H1 (cell line): Measurements from ENCODE around the gene CAPG. TPM values are rescaled to one million over a fixed set of nuclear protein-coding genes. Genes with fewer than 3 reads are reported as not detected.

Source experiments
- CTCF ChIA-PET: fragments of 300-600 bp; sonication (Branson Sonifier 250); formaldehyde crosslinking; loops from one replicate; lab custom pipeline; 2021; ENCODE audit not compliant: partially characterized antibody; lab: Charles Lee
- POLR2A ChIA-PET: fragments of 300-600 bp; sonication (Branson Sonifier 250); formaldehyde crosslinking; loops from one replicate; lab custom pipeline; 2021; ENCODE audit warnings: inconsistent platforms; ENCODE audit not compliant: partially characterized antibody; lab: Charles Lee
- DNase-seq, 2 experiments: peaks; one replicate each; pipeline versions ENCODE4 v3.0.0 to v3.0.0-alpha.2; 2010 to 2022; ENCODE audit warnings: low spot score in 2 of 2, low read depth in 1 of 2, mixed read lengths in 1 of 2
- FAIRE-seq: peaks from 2 replicates; lab custom pipeline; 2011; peaks lifted over from hg19 to GRCh38; lab: Jason Lieb, UNC
- H2AFZ ChIP-seq: 2 replicates; pipeline ENCODE4 v1.8.1; 2012; ENCODE audit warnings: low read length, inconsistent platforms
- H2AK5ac ChIP-seq: 2 replicates; pipeline ENCODE4 v1.6.1; 2013; ENCODE audit warnings: low read depth, low read length
- H2BK120ac ChIP-seq: replicated peaks from 2 replicates; pipeline ENCODE3; 2013; ENCODE audit warnings: low read depth, low read length, inconsistent platforms
- H2BK12ac ChIP-seq: 2 replicates; pipeline ENCODE4 v1.6.1; 2013; ENCODE audit warnings: low read depth, low read length
- H2BK15ac ChIP-seq: 2 replicates; pipeline ENCODE4 v1.6.1; 2013; ENCODE audit warnings: low read length
- H2BK20ac ChIP-seq: 2 replicates; pipeline ENCODE4 v1.6.1; 2013; ENCODE audit warnings: low read length
- H2BK5ac ChIP-seq: 2 replicates; pipeline ENCODE4 v1.6.1; 2013; ENCODE audit warnings: low read depth, low read length
- H3K14ac ChIP-seq: 2 replicates; pipeline ENCODE4 v1.6.1; 2013; ENCODE audit warnings: inconsistent platforms; ENCODE audit not compliant: insufficient read length
- H3K18ac ChIP-seq: 2 replicates; pipeline ENCODE4 v1.6.1; 2013; ENCODE audit warnings: low read length; ENCODE audit errors: extremely low read depth
- H3K23ac ChIP-seq: 2 replicates; pipeline ENCODE4 v1.6.1; 2013; ENCODE audit warnings: inconsistent platforms; ENCODE audit not compliant: insufficient read length
- H3K23me2 ChIP-seq: 2 replicates; pipeline ENCODE4 v1.6.1; 2013; ENCODE audit warnings: low read depth, low read length
- H3K27ac ChIP-seq: 2 replicates; pipeline ENCODE4 v1.6.1; 2011; ENCODE audit warnings: low read depth, low read length, inconsistent platforms
- H3K27me3 ChIP-seq, 4 experiments: replicated peaks in 1 of 4; 1 replicate in 1 of 4; 2 replicates in 3 of 4; pipeline versions ENCODE4 v1.6.1 to v1.8.1; 2011 to 2013; ENCODE audit warnings: low read length in 3 of 4, mild to moderate bottlenecking in 3 of 4, inconsistent platforms in 2 of 4, mixed read lengths in 2 of 4, moderate library complexity in 1 of 4; ENCODE audit not compliant: control insufficient read depth in 3 of 4, insufficient read depth in 3 of 4; ENCODE audit errors: extremely low read depth in 1 of 4
- H3K36me3 ChIP-seq, 4 experiments: 2 replicates each; pipeline versions ENCODE4 v1.6.1 to v1.8.1; 2011 to 2013; ENCODE audit warnings: mild to moderate bottlenecking in 4 of 4, low read length in 3 of 4, moderate library complexity in 2 of 4, control low read depth in 1 of 4, inconsistent platforms in 1 of 4; ENCODE audit not compliant: insufficient read depth in 4 of 4, control insufficient read depth in 2 of 4
- H3K4ac ChIP-seq: replicated peaks from 2 replicates; pipeline ENCODE3; 2013; ENCODE audit warnings: low read length, low read depth, mixed read lengths, inconsistent platforms; ENCODE audit not compliant: insufficient read length
- H3K4me1 ChIP-seq, 4 experiments: replicated peaks in 1 of 4; 1 replicate in 1 of 4; 2 replicates in 3 of 4; pipeline versions ENCODE4 v1.6.1 to v1.8.1; 2011 to 2013; ENCODE audit warnings: low read length in 3 of 4, inconsistent platforms in 2 of 4, mixed read lengths in 1 of 4; ENCODE audit not compliant: insufficient read depth in 4 of 4, control insufficient read depth in 3 of 4
- H3K4me2 ChIP-seq, 2 experiments: 2 replicates each; pipeline versions ENCODE4 v1.6.1 to v1.8.1; 2011 to 2013; ENCODE audit warnings: low read depth in 2 of 2, low read length in 2 of 2, control low read depth in 1 of 2, inconsistent platforms in 1 of 2, mild to moderate bottlenecking in 1 of 2; ENCODE audit not compliant: insufficient read depth in 1 of 2
- H3K4me3 ChIP-seq, 4 experiments: fragments of 200-600, 300-600 bp in 1 of 4; sonication (generic), shearing (Covaris generic), sonication (Bioruptor Twin) in 1 of 4; 2 replicates each; pipeline versions ENCODE4 v1.5.1 to v1.8.1; 2011 to 2016; ENCODE audit warnings: low read length in 4 of 4, low read depth in 3 of 4, control low read depth in 2 of 4, inconsistent platforms in 2 of 4, mild to moderate bottlenecking in 2 of 4, mixed read lengths in 1 of 4, moderate library complexity in 1 of 4; ENCODE audit not compliant: insufficient read depth in 2 of 4; ENCODE audit errors: extremely low read depth in 1 of 4
- H3K56ac ChIP-seq: replicated peaks from 2 replicates; pipeline ENCODE3; 2013; ENCODE audit warnings: low read depth, mild to moderate bottlenecking, mixed read lengths, low read length, inconsistent platforms; ENCODE audit not compliant: insufficient read length
- H3K79me1 ChIP-seq: 2 replicates; pipeline ENCODE4 v1.6.1; 2013; ENCODE audit warnings: low read depth, low read length, control low read depth
- H3K79me2 ChIP-seq, 2 experiments: 2 replicates each; pipeline versions ENCODE4 v1.6.1 to v1.8.1; 2012 to 2013; ENCODE audit warnings: low read length in 2 of 2, mild to moderate bottlenecking in 2 of 2, inconsistent platforms in 1 of 2; ENCODE audit not compliant: insufficient read depth in 2 of 2, control insufficient read depth in 1 of 2
- H3K9ac ChIP-seq, 4 experiments: replicated peaks in 1 of 4; 1 replicate in 1 of 4; 2 replicates in 3 of 4; pipeline versions ENCODE4 v1.6.1 to v1.8.1; 2011 to 2013; ENCODE audit warnings: low read depth in 3 of 4, low read length in 3 of 4, control low read depth in 2 of 4, mild to moderate bottlenecking in 2 of 4, moderate library complexity in 2 of 4, inconsistent platforms in 1 of 4; ENCODE audit errors: extremely low read depth in 1 of 4
- H3K9me3 ChIP-seq, 2 experiments: 2 replicates each; pipeline versions ENCODE4 v1.6.1 to v1.8.1; 2012 to 2013; ENCODE audit warnings: mild to moderate bottlenecking in 2 of 2, moderate library complexity in 2 of 2, control low read depth in 1 of 2, inconsistent platforms in 1 of 2, low read depth in 1 of 2, low read length in 1 of 2, mixed read lengths in 1 of 2; ENCODE audit not compliant: insufficient read depth in 2 of 2
- H4K20me1 ChIP-seq, 2 experiments: replicated peaks in 1 of 2; 2 replicates each; pipeline versions ENCODE3 to v1.8.1; 2011 to 2013; ENCODE audit warnings: inconsistent platforms in 2 of 2, low read length in 2 of 2, mild to moderate bottlenecking in 1 of 2; ENCODE audit not compliant: insufficient read depth in 2 of 2, control insufficient read depth in 1 of 2
- H4K5ac ChIP-seq: 2 replicates; pipeline ENCODE4 v1.6.1; 2013; ENCODE audit warnings: low read length, low read depth, mixed read lengths, inconsistent platforms; ENCODE audit not compliant: insufficient read length
- H4K8ac ChIP-seq: 2 replicates; pipeline ENCODE4 v1.8.0; 2013; ENCODE audit warnings: mild to moderate bottlenecking, moderate library complexity, low read length, inconsistent platforms; ENCODE audit not compliant: insufficient read depth; ENCODE audit errors: extremely low read depth
- H4K91ac ChIP-seq: replicated peaks from 2 replicates; pipeline ENCODE3; 2013; ENCODE audit warnings: low read length, mixed read lengths, inconsistent platforms; ENCODE audit not compliant: insufficient read length
- BACH1 ChIP-seq: IDR thresholded peaks from 2 replicates; pipeline ENCODE4 v1.6.1; 2012; ENCODE audit warnings: low read length, improper control_type of control experiment
- CBX8 ChIP-seq: fragments of 300-800, 300-1000 bp; sonication (generic); IDR thresholded peaks from 2 replicates; pipeline ENCODE4 v1.7.1; 2016; ENCODE audit warnings: low read depth, low read length, borderline replicate concordance
- TBP ChIP-seq: IDR thresholded peaks from 2 replicates; pipeline ENCODE4 v1.6.1; 2011; ENCODE audit warnings: low read depth, low read length, improper control_type of control experiment
- WGBS, 2 experiments: shearing (Covaris generic) in 1 of 2; methylation state at CpG; one replicate each; pipeline versions ENCODE4 v1.1.6 to v1.1.7; 2013 to 2015; ENCODE audit warnings: low lambda C conversion rate in 2 of 2, mixed read lengths in 2 of 2, inconsistent platforms in 1 of 2, low coverage in 1 of 2, missing lambda C conversion rate in 1 of 2; ENCODE audit not compliant: insufficient replicate concordance in 2 of 2, insufficient coverage in 1 of 2, insufficient read length in 1 of 2; ENCODE audit errors: extremely low coverage in 1 of 2, missing lambda C conversion rate in 1 of 2; 5-methylcytosine and 5-hydroxymethylcytosine counted together
- polyA plus RNA-seq, 7 experiments: library from polyadenylated mRNA; depleted of rRNA in 3 of 7; stranded (reverse) in 5 of 7; unstranded in 2 of 7; fragments of >200 nt in 5 of 7; fragments of 200-250 nt in 2 of 7; gene quantifications; 1 replicate in 5 of 7; 2 replicates in 1 of 7; 4 replicates in 1 of 7; pipeline versions ENCODE4 v1.2.1 to v1.2.3, GENCODE V29; 2011 to 2013; ENCODE audit warnings: missing spikeins in 2 of 7, mixed read lengths in 2 of 7
- total RNA-seq: library from RNA; stranded (reverse); fragmentation: NEBNext Ultra II Directional; extraction: Animal tissue kit (Norgen Biotek cat#: 25700); gene quantifications from 2 replicates; pipeline ENCODE4 v1.2.1, GENCODE V29; 2021

The CAPG gene
- total and polyA plus RNA-seq, 2 of the 8 experiments (the other 6 are each of a cell fraction or from before 2014, with no cell fraction given): 80.5 to 89.0 TPM

DNA sequence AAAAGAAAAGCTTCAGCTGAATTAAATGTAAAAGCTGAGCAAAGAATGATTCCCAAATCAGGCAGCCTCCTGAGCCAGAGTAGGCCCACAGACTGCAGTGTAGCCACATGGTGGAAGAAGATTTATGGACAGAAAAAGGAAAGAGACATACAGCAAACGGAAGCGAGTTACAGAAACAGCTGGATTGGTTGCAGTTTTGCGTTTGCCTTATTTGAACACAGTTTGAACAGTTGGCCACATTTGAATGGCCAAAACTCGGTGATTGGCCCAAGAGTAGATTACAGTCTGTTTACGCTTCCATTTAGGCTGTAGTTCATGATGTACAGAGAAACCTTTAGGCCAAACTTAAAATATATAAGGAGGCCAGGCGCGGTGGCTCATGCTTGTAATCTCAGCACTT, 43.4 kb upstream of the CAPG start:
- Histone ChIP-seq H3K4me3 (no peak overlapping the region), H4K5ac (no peak overlapping the region), H3K23me2 (no peaks in the 10 kb centered on the region), H2BK12ac (no peak overlapping the region), H2BK5ac (no peak overlapping the region), H3K18ac (no peak overlapping the region), H4K20me1 (no peaks in the 10 kb centered on the region), H2BK15ac (no peak overlapping the region), H3K79me2 (no peaks in the 10 kb centered on the region), H3K4ac (no peak overlapping the region)
- FAIRE-seq: no peak
- CTCF ChIA-PET: no interaction called here
- no peak for TF ChIP-seq BACH1
- no peak for TF ChIP-seq TBP
- TF ChIP-seq CBX8: no peak
- TF ChIP-seq, all 59 proteins: peak for 0
- Histone ChIP-seq H4K8ac (no peak overlapping the region), H3K14ac (no peak overlapping the region), H3K4me2 (no peak overlapping the region), H3K9me3 (no peaks in the 10 kb centered on the region), H2AK5ac (no peak overlapping the region), H3K4me1 (peaks cover 5 to 8% (median 7%) of the 10 kb centered on the region in 4 experiments), H3K36me3 (no peaks in the 10 kb centered on the region), H3K27ac (no peak overlapping the region), H3K23ac (no peak overlapping the region), H3K9ac (no peak overlapping the region), H3K56ac (no peak overlapping the region), H3K79me1 (no peaks in the 10 kb centered on the region), H2AFZ (no peak overlapping the region), H4K91ac (no peak overlapping the region), H2BK20ac (no peak overlapping the region), H3K27me3 (peaks cover 0 to 3% (median 1%) of the 10 kb centered on the region in 4 experiments; a peak in 2 of 7 replicates), H2BK120ac (no peak overlapping the region)
- 86% methylated on average over 7 of the region's 7 CpGs; no CpG with 5 or more reads in 1 of the 2 experiments for WGBS, 2 experiments
- DNase-seq: no peak
- POLR2A ChIA-PET: interaction anchor here (0.8 to 55.3 kb wide), 2 partner anchors 9 to 93 kb away, joined by 3 to 1889 read pairs; partner anchors contain the start of genes GGCX and MAT2A
